HG03457 (cell line): Measurements from ENCODE around the gene FSD1L.
"Not testable (repeated sequence)": the region's sequence is repeated elsewhere in the genome, so short reads cannot be mapped to it uniquely, and the experiment has no call there.

Experiments used
- ATAC-seq: cut with Tn5 transposase; IDR thresholded peaks from one replicate; pipeline ENCODE4 v1.9.1; 2021; ENCODE audit warnings: moderate number of reproducible peaks; ENCODE audit not compliant: unreplicated experiment

FSD1L gene

DNA sequence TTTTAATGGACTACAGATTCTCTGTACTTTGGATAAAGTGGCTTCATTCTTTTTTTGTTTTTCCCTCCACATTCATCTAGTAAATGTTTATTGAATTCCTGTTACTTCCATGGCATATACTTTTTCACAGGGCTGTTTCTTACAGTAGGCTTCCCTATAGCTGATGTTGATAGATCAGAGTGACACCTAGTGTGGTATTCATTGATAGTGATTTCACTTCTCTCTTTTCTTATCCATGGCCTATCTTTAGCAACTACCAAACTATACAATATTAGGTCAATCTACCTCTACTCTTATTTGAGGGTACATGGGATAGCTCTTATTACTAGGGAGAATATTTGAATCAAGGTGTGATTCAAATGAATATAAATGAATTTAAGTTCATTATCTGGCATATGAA is 35.8 kb downstream of the FSD1L start:
- ATAC-seq, result peak; percentile 54

DNA sequence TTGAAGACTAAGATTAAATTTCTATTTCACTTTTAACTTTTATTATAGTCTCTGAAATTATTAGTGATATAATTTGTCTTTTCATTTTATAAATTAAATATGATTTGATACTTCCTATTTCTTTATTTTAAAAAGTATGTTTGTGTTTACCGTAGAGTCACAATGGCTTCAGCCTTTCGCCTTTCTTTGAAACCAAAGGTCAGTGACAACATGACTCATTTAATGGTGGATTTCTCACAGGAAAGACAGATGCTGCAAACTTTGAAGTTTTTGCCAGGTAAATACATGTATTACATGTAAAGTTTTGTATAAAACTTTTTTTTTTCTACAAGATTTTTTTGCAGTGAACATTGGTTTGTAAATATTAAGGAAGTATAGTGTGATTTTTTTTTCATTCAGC is 36.4 kb downstream of the FSD1L start:
- no peak for ATAC-seq

DNA sequence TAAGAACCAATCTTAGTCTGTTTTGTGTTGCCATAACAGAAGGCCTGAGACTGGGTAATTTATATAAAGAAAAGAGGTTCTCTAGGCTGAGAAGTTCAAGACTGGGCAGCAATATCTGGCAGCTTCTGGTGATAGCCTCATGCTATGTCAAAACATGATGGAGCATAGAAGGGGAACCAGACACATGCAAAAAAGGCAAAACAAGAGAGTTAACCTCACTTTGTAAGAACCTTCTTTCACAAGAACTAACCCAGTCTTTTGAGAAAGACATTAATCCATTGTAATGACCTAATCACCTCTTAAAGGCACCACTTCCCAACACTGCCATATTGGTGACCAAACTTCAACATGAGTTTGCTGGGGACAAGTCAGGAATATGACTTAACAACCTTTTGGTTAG is 37.3 kb downstream of the FSD1L start:
- no peak for ATAC-seq

DNA sequence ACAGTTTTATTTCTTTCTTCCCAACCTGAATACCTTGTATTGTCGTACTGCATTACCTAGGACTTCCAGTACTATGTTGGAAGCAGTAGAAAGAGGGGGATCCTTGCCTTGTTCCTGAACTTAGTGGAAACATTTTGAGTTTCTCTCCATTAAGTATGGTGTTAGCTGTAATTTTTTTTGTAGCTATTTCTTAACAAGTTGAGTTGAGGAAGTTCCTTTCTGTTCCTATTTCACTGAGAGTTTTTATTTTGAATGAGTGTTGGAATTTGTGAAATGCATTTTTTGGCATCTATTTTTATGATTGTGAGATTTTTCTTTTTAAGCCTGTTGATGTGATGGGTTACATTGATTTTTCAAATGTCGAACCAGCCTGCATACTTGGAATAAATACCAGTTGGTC is 49.0 kb downstream of the FSD1L start:
- ATAC-seq, result no peak

DNA sequence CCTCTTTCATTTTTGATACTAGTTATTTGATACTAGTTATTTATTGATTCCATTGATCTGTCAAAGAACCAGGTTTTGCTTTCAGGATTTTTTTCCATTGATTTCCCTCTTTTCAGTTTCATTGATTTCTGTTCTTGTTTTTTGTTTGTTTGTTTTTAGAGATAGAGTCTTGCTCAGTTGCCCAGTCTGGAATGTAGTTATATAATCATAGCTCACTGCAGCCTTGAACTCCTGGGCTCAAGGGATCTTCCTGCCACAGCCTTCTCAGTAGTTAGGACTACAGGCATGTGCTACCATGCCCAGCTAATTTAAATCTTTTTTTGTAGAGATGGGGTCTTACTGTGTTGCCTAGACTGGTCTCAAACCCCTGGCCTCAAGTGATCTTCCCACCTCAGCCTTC is 49.9 kb downstream of the FSD1L start:
- ATAC-seq, result no peak

DNA sequence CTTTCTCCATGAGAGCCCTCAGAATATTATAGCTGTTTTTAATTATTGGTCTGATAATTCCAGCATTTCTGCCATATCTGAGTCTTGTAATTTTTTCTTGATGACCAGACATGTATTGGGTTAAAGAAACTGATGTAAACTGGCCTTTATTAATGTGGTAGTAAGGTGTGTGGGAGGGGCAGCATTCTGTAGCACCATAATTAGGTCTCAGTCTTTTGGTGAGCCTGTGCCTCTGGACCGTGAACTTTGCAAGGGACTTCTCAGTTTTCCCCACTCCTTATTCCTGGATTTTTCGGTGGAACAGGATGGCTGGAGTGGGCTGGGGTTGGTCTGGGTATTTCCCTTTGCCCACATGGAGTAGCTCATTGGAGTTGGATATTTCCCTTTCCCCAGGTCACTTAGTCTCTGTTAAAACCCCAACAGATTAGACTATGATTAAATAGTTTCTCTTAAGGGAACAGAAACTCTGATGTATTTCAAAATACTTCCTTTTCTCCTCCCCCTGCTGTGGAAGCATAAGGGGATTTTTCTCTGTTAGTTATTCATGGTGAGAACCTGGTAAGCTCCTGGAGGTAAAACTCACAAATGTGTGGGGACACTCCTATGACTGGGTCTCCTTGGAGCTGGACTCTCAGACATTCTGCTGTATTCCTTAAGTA is 52.4 kb downstream of the FSD1L start:
- ATAC-seq, result peak; percentile 59

DNA sequence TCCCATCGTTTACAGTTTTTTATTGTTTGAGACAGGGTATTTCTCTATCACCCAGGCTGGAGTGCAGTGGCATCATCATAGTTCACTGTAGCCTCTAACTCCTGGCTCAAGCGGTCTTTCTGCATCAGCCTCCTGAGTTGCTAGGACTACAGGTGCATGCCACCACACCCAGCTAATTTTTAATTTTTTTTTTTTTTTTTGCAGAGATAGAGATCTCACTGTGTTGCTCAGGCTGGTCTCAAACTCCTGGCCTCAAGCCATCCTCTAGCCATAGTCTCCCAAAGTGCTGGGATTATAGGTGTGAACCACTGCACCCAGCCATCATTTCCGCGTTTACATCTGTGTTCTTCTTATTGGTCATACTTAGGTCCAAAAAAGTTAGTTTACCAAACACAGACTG is 53.6 kb downstream of the FSD1L start:
- no peak for ATAC-seq

DNA sequence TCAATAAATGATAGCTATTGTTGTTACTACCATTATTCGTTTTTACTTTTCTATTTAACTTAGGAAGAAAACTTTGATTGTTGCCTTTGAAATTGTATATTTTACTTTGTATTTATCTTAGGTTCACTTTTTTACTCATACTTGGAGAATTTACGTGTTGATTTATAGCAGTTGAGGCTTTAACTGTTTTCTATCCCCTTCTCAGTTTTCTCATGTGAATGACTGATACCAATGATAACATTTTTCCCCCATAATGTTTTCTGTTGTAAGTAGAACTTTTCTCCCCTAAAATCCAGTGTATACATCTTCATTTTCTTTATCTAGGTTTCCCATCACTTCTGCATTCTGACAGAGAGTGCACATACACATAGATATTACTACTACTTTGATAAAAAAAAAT is 54.4 kb downstream of the FSD1L start:
- no peak for ATAC-seq

DNA sequence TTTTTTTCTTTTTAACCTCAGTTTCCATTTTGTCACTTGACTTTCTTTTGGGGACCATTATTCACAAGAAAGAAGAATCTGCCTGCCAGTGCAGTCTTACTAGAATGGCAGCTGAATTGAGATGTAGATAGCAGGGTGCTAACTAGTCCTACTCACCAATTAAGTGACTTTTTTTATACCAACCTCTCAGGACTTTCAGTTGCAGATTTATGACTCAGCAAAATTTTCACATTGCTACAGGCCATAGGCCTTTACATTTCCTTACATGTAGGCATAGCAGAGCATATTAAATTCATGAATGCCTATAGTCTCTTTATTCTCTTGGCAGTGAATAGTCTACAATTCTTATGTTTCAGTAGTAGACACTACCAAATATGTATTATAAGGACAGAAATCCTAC is 56.0 kb downstream of the FSD1L start:
- ATAC-seq, result peak; percentile 36

DNA sequence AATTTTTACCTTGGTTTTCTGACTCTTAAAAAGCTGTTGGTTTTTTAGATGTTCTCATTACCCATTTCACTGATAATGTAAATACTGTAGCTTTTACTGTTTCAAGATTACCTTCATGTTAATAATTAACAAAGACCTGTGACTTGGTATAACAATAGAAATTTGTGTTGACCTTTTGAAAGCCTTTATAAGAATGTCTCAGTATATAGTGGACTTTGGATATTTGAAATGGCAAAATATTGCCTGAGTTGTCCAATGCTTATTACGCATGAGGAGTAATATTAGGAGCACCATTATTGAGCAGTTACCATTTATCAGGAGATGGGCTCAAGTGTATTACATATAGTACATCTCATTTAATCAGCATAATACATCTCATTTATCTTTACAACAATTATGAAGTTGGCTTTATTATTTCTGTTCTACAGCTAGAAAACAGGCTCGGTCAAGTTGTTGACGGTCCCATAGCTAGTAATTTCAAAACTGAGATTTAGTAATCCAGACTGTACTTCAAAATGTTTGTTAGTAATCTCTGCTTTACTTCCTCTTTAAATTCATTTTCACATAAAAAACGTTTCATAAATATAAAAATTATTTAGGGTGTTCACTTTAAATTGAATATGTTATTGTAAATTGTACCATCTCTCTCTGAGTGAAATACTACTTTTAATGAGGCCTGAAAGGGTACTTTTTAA is 59.4 kb downstream of the FSD1L start:
- ATAC-seq, result no peak

DNA sequence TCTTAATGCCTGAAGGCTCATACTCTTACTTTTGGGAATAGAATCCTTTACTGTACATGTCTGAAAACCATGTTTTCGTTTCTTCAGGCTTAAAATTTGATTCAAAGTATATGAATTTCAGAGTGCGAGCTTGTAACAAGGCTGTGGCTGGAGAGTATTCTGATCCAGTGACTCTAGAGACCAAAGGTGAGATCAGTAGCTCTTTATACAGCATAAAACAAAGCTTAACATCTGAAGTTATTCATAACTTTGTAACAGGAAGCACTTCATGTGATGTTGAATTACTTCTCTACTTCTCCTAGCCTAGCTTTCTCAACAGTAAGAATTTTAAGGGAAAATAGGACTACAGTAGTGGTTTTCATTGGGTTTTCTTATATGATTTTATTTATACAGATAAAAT is 60.7 kb downstream of the FSD1L start:
- no peak for ATAC-seq

DNA sequence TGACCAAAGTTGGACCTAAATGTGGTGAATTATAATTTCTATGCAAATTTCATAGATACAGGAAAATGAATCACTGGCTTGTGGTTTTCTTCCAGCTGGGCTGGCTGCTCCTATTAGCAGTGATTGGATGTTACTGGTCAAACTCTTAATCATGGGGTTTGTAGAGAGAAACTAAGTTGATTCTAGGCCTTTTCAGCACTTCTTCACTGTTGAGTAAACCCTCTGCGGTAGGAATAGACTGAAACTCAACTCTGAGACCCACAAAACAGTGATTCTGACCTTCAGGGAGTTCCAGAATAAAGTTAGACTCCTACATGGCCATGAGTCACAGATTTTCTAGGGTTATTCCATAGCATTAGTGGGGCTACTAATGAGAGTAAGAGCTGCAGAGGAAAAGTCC is 62.2 kb downstream of the FSD1L start:
- ATAC-seq, result peak; percentile 80

DNA sequence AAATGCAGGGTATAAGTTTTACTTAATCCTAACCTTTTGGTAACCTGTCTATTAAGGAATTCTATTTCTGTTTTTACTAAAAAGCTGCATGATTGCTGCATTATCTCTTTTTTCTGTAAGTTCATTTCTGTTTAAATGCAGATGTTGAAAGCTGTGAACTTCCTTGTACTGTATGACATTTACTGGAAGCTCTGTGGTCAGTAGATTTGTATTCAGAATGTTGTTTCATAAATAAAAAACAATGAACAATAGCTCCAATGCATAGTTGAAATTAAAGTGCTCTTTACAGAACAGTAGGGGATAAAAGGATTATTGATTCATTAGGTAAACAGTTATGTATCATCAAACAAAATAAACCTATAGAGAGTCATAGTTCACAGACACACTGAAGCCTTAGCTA is 63.6 kb downstream of the FSD1L start:
- no peak for ATAC-seq

DNA sequence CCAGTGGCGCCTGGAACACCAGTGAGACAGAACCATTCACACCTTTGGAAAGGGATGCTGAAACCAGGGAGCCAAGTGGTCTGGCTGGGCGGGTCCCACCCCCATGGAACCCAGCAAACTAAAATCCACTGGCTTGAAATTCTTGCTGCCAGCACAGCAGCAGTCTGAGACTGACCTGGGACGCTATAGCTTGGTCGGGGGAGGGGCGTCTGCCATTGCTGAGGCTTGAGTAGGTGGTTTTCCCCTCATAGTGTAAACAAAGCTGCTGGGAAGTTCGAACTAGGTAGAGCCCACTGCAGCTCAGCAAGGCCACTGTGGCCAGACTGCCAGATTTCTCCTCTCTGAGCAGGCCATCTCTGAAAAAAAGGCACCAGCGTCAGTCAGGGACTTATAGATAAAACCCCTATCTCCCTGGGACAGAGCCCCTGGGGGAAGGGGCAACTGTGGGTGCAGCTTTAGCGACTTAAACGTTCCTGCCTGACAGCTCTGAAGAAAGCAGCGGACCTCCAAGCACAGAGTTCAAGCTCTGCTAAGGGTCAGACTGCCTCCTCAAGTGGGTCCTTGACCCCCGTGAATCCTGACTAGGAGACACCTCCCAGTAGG is 68.1 kb downstream of the FSD1L start:
- no peak for ATAC-seq

DNA sequence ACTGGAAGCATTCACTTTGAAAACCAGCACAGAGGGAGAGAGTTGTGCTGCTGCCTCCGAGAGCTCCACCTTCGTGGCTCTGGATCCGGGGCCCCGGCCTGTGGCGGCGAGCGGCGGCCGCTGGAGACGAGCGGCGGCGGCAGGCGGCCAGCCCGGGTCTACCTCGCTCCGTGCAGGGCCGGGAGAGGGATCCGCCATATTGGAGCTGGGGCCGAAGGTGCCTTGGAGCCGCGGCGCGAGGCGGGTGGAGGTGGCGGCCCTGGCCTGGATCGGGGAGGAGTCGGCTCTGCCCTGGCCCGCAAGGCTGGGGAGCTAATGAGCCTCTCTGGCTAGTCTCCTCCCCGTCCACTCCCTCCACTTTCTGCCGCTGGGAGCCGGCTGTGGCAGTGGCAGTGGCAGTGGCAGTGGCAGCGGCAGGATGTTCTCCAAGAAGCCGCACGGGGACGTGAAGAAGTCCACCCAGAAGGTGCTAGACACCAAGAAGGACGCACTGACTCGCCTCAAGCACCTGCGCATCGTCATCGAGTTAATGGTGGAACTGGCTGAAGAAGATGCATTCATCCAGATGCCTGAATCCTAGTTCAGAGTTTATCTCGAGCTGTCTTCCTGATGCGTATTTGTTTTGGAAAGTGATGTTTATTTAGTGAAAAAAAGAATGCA is 72.0 kb downstream of the FSD1L start:
- not testable (repeated sequence) for ATAC-seq

DNA sequence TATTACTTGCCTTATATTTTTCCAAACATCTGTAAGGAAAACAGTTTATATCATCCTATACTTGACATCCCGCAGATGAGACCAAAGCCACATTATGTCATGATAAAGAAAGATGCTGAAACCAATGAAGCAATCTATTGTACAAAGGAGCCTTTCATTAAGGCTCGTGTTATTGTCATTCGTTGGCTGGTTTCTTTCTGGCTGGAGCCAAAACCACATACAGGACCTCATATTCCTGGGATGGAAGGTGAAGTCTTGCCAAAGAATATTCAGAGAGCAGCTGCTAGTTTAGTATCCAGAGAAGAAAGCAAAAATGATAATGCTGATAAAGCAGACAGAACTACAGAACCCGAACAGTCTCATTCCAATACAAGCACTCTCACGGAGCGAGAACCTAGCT is 73.2 kb downstream of the FSD1L start:
- ATAC-seq, result not testable (repeated sequence)

DNA sequence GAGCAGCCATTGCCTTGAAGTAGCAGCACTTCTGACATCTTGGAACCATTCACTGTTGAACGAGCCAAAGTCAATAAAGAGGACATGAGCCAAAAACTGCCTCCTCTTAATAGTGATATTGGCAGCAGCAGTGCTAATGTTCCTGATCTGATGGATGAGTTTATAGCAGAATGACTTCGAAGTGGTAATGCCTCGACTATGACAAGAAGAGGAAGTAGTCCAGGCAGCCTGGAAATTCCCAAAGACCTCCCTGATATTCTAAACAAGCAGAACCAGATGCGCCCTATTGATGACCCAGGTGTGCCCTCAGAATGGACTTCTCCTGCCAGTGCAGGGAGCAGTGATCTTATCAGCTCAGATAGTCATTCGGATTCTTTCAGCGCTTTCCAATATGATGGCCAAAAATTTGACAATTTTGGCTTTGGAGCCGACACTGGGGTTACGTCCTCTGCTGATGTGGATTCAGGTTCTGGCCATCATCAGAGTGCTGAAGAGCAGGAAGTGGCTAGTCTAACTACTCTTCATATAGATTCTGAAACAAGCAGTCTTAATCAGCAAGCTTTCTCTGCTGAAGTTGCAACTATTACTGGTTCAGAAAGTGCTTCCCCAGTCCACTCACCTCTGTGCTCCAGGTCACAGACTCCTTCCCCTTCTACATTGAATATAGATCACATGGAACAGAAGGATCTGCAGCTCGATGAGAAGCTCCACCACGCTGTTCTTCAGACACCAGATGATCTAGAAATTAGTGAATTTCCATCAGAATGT is 75.0 kb downstream of the FSD1L start:
- ATAC-seq, result not testable (repeated sequence)

DNA sequence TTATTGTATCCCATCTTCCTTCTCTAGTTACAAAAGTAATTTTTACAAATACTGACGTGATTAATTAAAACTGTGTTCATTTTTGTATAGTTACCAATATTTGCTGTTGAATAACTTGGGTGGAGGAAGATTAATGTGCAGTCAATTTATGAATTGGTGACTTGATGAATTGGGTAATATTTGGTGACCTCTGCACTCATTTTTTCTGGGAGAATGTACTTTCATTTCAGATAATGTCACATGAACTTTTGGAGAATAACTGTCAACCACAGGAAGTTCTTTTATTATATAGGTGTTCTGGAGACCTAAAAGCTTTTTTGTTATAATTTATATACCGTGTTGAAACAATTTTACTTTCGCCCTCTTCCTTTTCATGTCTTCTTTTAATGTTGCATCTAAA is 83.7 kb downstream of the FSD1L start:
- ATAC-seq, result no peak

DNA sequence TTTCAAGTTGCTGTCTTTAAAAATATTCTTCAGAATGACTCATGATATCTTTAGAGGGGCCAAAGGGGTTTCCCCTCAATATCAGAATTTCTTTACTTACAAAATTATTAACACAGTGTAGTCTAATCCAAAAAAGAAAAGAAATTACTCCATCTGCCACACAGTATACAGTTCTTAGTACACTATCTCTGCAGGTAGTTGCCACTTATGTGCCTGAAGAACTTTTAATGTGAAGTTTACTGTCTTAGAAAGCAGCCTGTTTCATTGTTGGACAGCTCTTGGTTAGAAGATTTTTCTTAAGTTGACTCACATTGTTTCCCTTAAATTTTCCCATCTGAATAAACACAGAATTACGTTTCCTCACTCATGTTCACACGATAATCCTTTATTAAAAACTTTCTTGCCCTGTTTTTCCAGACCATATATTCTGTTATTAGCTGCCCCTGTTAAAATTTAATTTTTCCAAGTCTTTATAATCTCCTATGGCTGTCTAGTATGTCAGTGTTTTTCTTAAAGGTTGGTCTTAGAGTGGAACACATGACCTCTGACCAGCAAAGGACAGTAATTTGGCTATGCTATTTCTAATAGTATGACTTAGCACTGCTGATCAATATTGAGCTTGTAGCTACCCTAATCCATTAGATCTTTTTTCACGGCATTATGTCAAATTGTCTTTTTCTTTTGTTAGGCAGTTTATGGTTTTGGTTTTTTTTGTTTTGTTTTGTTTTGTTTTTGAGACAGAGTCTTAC is 88.3 kb downstream of the FSD1L start:
- peak; percentile 65 for ATAC-seq

DNA sequence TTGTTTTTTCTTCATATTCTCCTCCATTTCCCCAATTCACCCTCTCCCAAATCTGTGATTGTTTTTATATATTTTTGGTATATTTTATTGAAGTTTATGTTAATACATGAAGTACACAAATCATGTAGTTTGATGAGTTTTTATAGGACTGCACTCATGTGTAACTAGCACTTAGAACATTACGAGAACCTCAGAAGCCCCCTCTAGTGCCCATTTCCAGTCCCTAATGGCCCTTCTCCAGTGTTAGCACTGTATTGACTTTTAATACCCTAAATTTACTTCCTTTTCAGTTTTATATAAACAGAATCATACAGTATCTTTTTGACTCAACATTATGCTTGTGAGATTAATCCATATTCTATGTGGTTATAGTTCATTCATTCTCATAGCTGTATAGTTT is 91.6 kb downstream of the FSD1L start:
- ATAC-seq, result no peak
